Smooth muscle cell (in vitro differentiated cells): ENCODE results near the gene TANGO2. TPM values are rescaled to one million over a fixed set of nuclear protein-coding genes. Genes with fewer than 3 reads are reported as not detected.

Experiments
- DNase-seq: peaks from one replicate; lab custom pipeline; 2025; ENCODE audit not compliant: unreplicated experiment; lab: John Stamatoyannopoulos, UW
- H2AFZ ChIP-seq: fragments of 200-600 bp; sonication (generic); 2 replicates; pipeline ENCODE4 v1.6.0; 2016; ENCODE audit warnings: antibody characterized with exemption, low read depth, mild to moderate bottlenecking
- H3F3A ChIP-seq: fragments of 200-600 bp; sonication (generic); 2 replicates; pipeline ENCODE4 v1.6.0; 2017; ENCODE audit warnings: antibody characterized with exemption, low read depth
- H3K27ac ChIP-seq: fragments of 200-600 bp; sonication (generic); 2 replicates; pipeline ENCODE4 v1.5.1; 2016; ENCODE audit warnings: low read depth, mild to moderate bottlenecking
- H3K27me3 ChIP-seq: fragments of 200-600 bp; sonication (generic); 2 replicates; pipeline ENCODE4 v1.6.1; 2016; ENCODE audit warnings: low read depth, mild to moderate bottlenecking
- H3K36me3 ChIP-seq: fragments of 200-600 bp; sonication (generic); 2 replicates; pipeline ENCODE4 v1.5.1; 2016; ENCODE audit warnings: low read depth
- H3K4me1 ChIP-seq: fragments of 200-600 bp; sonication (generic); 2 replicates; pipeline ENCODE4 v1.5.1; 2016; ENCODE audit warnings: low read depth
- H3K4me2 ChIP-seq: fragments of 200-600 bp; sonication (generic); 2 replicates; pipeline ENCODE4 v1.6.0; 2016; ENCODE audit warnings: mild to moderate bottlenecking
- H3K4me3 ChIP-seq: fragments of 200-600 bp; sonication (generic); 2 replicates; pipeline ENCODE4 v1.5.1; 2016; ENCODE audit warnings: mild to moderate bottlenecking
- H3K79me2 ChIP-seq: fragments of 200-600 bp; sonication (generic); 2 replicates; pipeline ENCODE4 v1.6.0; 2016; ENCODE audit warnings: low read depth, mild to moderate bottlenecking
- H3K9ac ChIP-seq: fragments of 200-600 bp; sonication (generic); 2 replicates; pipeline ENCODE4 v1.6.0; 2016; ENCODE audit warnings: low read depth
- H3K9me3 ChIP-seq: fragments of 200-600 bp; sonication (generic); replicated peaks from 2 replicates; pipeline ENCODE4 v1.5.1; 2016; ENCODE audit warnings: low read depth
- H4K20me1 ChIP-seq: fragments of 200-600 bp; sonication (generic); 2 replicates; pipeline ENCODE4 v1.6.0; 2016; ENCODE audit warnings: low read depth
- CTCF ChIP-seq: fragments of 200-600 bp; sonication (generic); IDR thresholded peaks from 2 replicates; pipeline ENCODE4 v1.5.1; 2017; ENCODE audit warnings: borderline replicate concordance, mild to moderate bottlenecking, antibody characterized with exemption; ENCODE audit not compliant: insufficient read depth, poor library complexity, severe bottlenecking
- WGBS: methylation state at CpG from one replicate; pipeline ENCODE4 v1.1.7; 2016; ENCODE audit warnings: low lambda C conversion rate; 5-methylcytosine and 5-hydroxymethylcytosine counted together
- polyA plus RNA-seq: library from polyadenylated mRNA; unstranded; fragments of >200 nt; fragmentation: Nextera tagmentation; extraction: Ambion mirVana; gene quantifications from 2 replicates; pipeline ENCODE4 v1.2.1, GENCODE V29; 2016
- total RNA-seq: library from RNA; depleted of rRNA; stranded (reverse); fragments of >200 nt; gene quantifications from 2 replicates; pipeline ENCODE4 v1.2.3, GENCODE V29; 2014

The TANGO2 gene
- total and polyA plus RNA-seq, 2 experiments from 2014 or later, result 10.8 to 14.7 TPM

- no peak for DNase-seq
- Histone ChIP-seq H3K9ac (no peak overlapping the region), H3K9me3 (no peaks in the 10 kb centered on the region), H3K36me3 (no peaks in the 10 kb centered on the region), H3K4me3 (no peak overlapping the region), H3K4me1 (peaks cover 3% of the 10 kb centered on the region), H3K4me2 (no peak overlapping the region), H3K27me3 (no peaks in the 10 kb centered on the region), H3F3A (no peaks in the 10 kb centered on the region), H4K20me1 (peaks cover 71% of the 10 kb centered on the region), H2AFZ (no peak overlapping the region), H3K27ac (no peak overlapping the region), H3K79me2 (peaks cover 4% of the 10 kb centered on the region)
- TF ChIP-seq CTCF, result no peak
- 95% methylated on average over 13 of the region's 13 CpGs for WGBS
Measured at GRCh38 chr22:20026204-20026908, 5.4 kb downstream of the TANGO2 start.

- peaks cover 74% of the 10 kb centered on the region for H4K20me1 ChIP-seq
- H3K4me3 ChIP-seq, result no peak overlapping the region
- H3K27me3 ChIP-seq, result no peaks in the 10 kb centered on the region
- H3K36me3 ChIP-seq, result no peaks in the 10 kb centered on the region
- H3K9me3 ChIP-seq, result no peaks in the 10 kb centered on the region
- no peak overlapping the region for H3K27ac ChIP-seq
- no peak for TF ChIP-seq CTCF
- H3K79me2 ChIP-seq, result peaks cover 4% of the 10 kb centered on the region
- WGBS, result 94% methylated on average over 12 of the region's 12 CpGs
- no peak overlapping the region for H3K9ac ChIP-seq
- H2AFZ ChIP-seq, result no peak overlapping the region
- H3F3A ChIP-seq, result no peaks in the 10 kb centered on the region
- no peaks in the 10 kb centered on the region for H3K4me1 ChIP-seq
- no peak overlapping the region for H3K4me2 ChIP-seq
- no peak for DNase-seq
Measured at GRCh38 chr22:20026996-20027601, 6.2 kb downstream of the TANGO2 start.

- Histone ChIP-seq H3K4me3 (no peak overlapping the region), H3F3A (no peaks in the 10 kb centered on the region), H4K20me1 (peaks cover 76% of the 10 kb centered on the region), H3K9me3 (no peaks in the 10 kb centered on the region), H3K4me2 (no peak overlapping the region), H3K9ac (no peak overlapping the region), H3K79me2 (peaks cover 4% of the 10 kb centered on the region), H3K36me3 (no peaks in the 10 kb centered on the region), H3K27ac (no peak overlapping the region), H3K4me1 (no peaks in the 10 kb centered on the region), H2AFZ (no peak overlapping the region), H3K27me3 (no peaks in the 10 kb centered on the region)
- 85% methylated on average over 11 of the region's 12 CpGs for WGBS
- peak; percentile 31 for TF ChIP-seq CTCF
- DNase-seq, result no peak
Measured at GRCh38 chr22:20027966-20028854, 7.3 kb downstream of the TANGO2 start.
